Stimulated activated memory B cell treated with anti-CD40 and anti-IgM and Interleukin-4, amounts not matched to agents 10 μg/mL and 1 μg/mL and 100 μg/mL, for 72 hours (primary cell): ENCODE measurements around the gene KCNK5.

Source experiments
- ATAC-seq: fragments of 150-1000 bp; cut with Tn5 transposase; 2 replicates; pipeline ENCODE4 v1.10.0; 2021
- H3K27ac Mint-ChIP-seq: one replicate; pipeline ENCODE4 v1.8.0; 2022; ENCODE audit warnings: mild to moderate bottlenecking, mixed read lengths
- H3K27me3 Mint-ChIP-seq: one replicate; pipeline ENCODE4 v1.8.0; 2022; ENCODE audit warnings: mixed read lengths
- H3K36me3 Mint-ChIP-seq: one replicate; pipeline ENCODE4 v1.8.0; 2022; ENCODE audit warnings: mixed read lengths
- H3K4me1 Mint-ChIP-seq: one replicate; pipeline ENCODE4 v1.8.0; 2022; ENCODE audit warnings: mixed read lengths
- H3K4me3 Mint-ChIP-seq: one replicate; pipeline ENCODE4 v1.8.0; 2022; ENCODE audit warnings: mild to moderate bottlenecking, moderate library complexity, mixed read lengths
- H3K9me3 Mint-ChIP-seq: one replicate; pipeline ENCODE4 v1.8.0; 2022; ENCODE audit warnings: mixed read lengths

The KCNK5 gene

DNA sequence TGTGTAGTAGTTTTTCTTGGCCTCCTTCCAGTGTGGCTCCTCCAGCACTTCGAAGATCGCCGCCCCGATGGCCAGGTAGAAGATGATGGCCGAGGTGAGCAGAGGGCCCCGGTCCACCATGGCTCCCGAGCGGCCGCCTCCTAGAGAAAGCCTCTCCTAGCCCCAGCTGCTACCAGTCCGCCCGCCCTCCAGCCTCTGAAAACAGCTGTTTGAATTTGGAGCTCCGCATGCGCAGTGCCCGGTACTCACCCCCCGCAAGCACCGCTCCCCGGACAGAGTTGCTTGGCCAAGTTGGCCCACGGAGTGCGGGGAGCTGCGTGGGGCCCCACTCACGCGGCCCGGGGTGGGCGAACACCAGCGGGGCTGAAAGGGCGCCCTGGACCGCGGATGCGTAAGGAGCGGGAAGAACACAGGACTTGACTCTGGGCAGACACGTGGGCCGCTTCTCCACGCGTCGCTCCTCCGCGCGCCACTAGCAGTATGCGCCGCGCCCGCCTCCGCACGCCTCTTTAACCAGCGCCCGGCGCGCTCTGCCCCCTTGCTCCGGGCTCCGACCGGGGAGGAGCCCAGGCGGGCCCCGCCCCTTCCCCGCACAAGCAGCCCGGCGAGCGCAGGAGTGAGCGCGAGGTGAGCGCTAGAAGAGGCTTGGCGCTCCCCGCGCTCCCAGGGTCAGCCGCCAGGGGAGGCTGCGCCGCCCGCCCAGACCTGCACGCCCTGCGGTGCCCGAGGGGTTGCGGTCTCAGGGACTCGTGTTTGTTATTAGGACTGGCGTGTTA, at the start of gene KCNK5:
Gene KCNK5, minus strand, starts transcription at position 484 of the 776 bp plus-strand sequence. Its CDS starts 364 bp downstream, at position 120.
- ATAC-seq = peak; percentile 83
- peaks cover 18% of the 10 kb centered on the region for H3K4me1 Mint-ChIP-seq
- H3K27me3 Mint-ChIP-seq = peaks cover 47% of the 10 kb centered on the region
- no peak within 1 kb of the TSS for H3K27ac Mint-ChIP-seq
- H3K4me3 Mint-ChIP-seq = peak within 1 kb of the TSS; percentile 72
- no peaks in the 10 kb centered on the region for H3K9me3 Mint-ChIP-seq
- H3K36me3 Mint-ChIP-seq = no peaks in the 10 kb centered on the region

GRCh38 chr6:39276379-39276995, 47.2 kb upstream of the KCNK5 start:
- no peak for ATAC-seq
- no peaks in the 10 kb centered on the region for H3K4me1 Mint-ChIP-seq
- no peaks in the 10 kb centered on the region for H3K36me3 Mint-ChIP-seq
- H3K27ac Mint-ChIP-seq = no peak overlapping the region
- H3K4me3 Mint-ChIP-seq = no peak overlapping the region
- no peaks in the 10 kb centered on the region for H3K9me3 Mint-ChIP-seq
- H3K27me3 Mint-ChIP-seq = peaks cover 14% of the 10 kb centered on the region

DNA sequence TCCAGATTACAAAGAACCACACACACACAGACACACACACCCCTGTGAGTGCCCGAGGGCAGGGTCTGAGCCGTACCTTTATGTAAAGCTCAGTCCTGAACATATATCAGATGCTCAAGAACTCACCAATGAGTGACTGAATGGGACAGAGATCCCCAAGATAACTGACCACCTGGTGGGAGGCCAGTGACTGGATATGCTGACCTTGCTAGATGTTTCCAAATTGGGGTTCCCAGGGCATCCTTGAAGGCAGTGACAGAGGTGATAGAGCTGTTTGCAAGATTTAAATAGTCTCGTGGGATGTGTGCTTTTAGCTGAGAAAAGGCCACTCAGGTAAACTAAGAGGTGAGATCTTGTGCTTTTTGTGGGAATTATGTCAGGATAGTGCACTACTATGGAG, 45.6 kb upstream of the KCNK5 start:
- Mint-ChIP-seq H3K4me3 (no peak overlapping the region), H3K36me3 (no peaks in the 10 kb centered on the region), H3K27me3 (peaks cover 8% of the 10 kb centered on the region), H3K9me3 (no peaks in the 10 kb centered on the region), H3K4me1 (no peaks in the 10 kb centered on the region), H3K27ac (no peak overlapping the region)
- no peak for ATAC-seq

DNA sequence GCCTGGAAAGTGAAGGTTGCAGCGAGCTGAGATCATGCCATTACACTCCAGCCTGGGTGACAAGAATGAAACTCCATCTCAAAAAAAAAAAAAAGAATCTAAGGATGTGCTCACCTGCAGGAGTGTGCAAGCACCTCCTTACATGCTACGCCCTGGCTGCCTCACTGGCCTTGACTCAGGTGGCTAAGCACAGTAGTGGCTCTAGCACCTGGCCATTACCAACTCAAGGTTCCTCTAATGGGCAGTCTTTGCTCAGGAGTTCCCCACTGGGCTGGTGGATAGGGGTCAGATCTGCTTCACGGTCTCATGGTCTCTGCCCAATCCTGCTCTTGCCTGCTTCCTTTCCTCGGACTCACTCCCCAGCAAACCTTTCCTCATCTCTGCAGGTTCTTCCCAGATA, 45.2 kb upstream of the KCNK5 start:
- Mint-ChIP-seq H3K36me3 (no peaks in the 10 kb centered on the region), H3K27ac (no peak overlapping the region), H3K9me3 (no peaks in the 10 kb centered on the region), H3K4me3 (no peak overlapping the region), H3K27me3 (peaks cover 8% of the 10 kb centered on the region), H3K4me1 (no peaks in the 10 kb centered on the region)
- ATAC-seq = no peak

GRCh38 chr6:39273406-39273821, 44.1 kb upstream of the KCNK5 start:
- Mint-ChIP-seq H3K27ac (no peak overlapping the region), H3K27me3 (peaks cover 8% of the 10 kb centered on the region), H3K36me3 (no peaks in the 10 kb centered on the region), H3K4me1 (no peaks in the 10 kb centered on the region), H3K4me3 (no peak overlapping the region), H3K9me3 (no peaks in the 10 kb centered on the region)
- ATAC-seq = no peak

- Mint-ChIP-seq H3K4me1 (no peaks in the 10 kb centered on the region), H3K9me3 (no peaks in the 10 kb centered on the region), H3K27me3 (peaks cover 8% of the 10 kb centered on the region), H3K36me3 (no peaks in the 10 kb centered on the region), H3K27ac (no peak overlapping the region), H3K4me3 (no peak overlapping the region)
- no peak for ATAC-seq
These were observed 40.7 kb upstream of the KCNK5 start for GRCh38 chr6:39269961-39270360.

- Mint-ChIP-seq H3K9me3 (no peaks in the 10 kb centered on the region), H3K36me3 (no peaks in the 10 kb centered on the region), H3K4me1 (no peaks in the 10 kb centered on the region), H3K27ac (no peak overlapping the region), H3K4me3 (no peak overlapping the region), H3K27me3 (peaks cover 5% of the 10 kb centered on the region)
- ATAC-seq = no peak
These were observed 39.4 kb upstream of the KCNK5 start for GRCh38 chr6:39268721-39269120.

DNA sequence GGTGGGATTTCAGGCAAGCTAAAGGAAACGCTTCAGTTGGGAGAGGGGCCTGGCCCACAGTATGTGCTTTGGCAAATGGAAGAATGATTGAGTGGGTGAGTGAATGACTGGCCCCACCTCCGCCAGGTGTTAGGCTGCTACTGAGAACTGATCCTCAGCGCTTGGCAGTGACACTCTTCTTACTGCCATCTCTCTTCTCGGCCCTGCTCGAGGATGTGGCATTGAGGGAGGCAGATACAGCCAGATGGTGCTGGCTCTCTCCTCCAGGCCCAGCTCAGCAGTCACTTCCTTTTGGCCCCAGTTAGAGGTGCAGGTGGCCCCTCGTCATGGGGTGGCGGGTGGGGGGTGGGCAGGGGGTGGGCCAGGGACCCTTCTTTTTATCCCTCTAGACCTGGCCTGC, 38.9 kb upstream of the KCNK5 start:
- Mint-ChIP-seq H3K27ac (no peak overlapping the region), H3K9me3 (no peaks in the 10 kb centered on the region), H3K27me3 (no peaks in the 10 kb centered on the region), H3K4me3 (no peak overlapping the region), H3K36me3 (no peaks in the 10 kb centered on the region), H3K4me1 (no peaks in the 10 kb centered on the region)
- no peak for ATAC-seq

DNA sequence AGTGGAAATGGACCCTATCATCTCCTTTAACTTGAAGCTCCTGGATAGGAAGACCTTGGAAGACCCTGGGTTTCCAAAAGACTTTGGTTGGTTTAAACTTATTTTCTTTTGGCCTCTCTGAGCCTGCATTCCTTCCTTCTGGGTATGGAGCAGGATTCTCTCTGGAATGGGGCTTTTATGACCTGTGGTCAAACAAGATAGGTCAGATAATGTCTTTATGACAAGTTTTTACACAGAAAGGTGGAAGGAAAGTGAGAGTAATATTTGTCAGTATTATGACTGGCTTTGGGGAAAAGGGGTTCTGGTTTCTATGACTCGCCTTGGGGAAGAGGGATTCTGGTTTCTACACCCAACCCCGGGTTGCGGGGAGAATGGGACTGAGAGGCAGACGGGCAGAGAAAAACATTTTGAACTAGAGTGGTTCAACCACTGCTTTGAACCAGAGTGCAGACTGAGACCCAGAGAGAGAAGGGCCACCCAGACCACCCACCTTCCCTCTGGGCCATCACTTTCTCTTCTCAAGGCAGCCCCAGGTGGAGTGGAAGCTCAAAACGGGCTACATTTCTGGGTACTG, 37.6 kb upstream of the KCNK5 start:
- no peaks in the 10 kb centered on the region for H3K36me3 Mint-ChIP-seq
- H3K27me3 Mint-ChIP-seq = peaks cover 6% of the 10 kb centered on the region
- no peaks in the 10 kb centered on the region for H3K4me1 Mint-ChIP-seq
- no peak overlapping the region for H3K27ac Mint-ChIP-seq
- no peak overlapping the region for H3K4me3 Mint-ChIP-seq
- H3K9me3 Mint-ChIP-seq = no peaks in the 10 kb centered on the region
- ATAC-seq = no peak

GRCh38 chr6:39266375-39266774, 37.1 kb upstream of the KCNK5 start:
- ATAC-seq = no peak
- Mint-ChIP-seq H3K36me3 (no peaks in the 10 kb centered on the region), H3K9me3 (no peaks in the 10 kb centered on the region), H3K4me3 (no peak overlapping the region), H3K27me3 (peaks cover 11% of the 10 kb centered on the region), H3K4me1 (no peaks in the 10 kb centered on the region), H3K27ac (no peak overlapping the region)

- Mint-ChIP-seq H3K4me3 (no peak overlapping the region), H3K27ac (no peak overlapping the region), H3K9me3 (no peaks in the 10 kb centered on the region), H3K36me3 (no peaks in the 10 kb centered on the region), H3K27me3 (peaks cover 40% of the 10 kb centered on the region), H3K4me1 (no peaks in the 10 kb centered on the region)
- ATAC-seq = no peak
These were observed 34.2 kb upstream of the KCNK5 start for GRCh38 chr6:39263303-39264037.

GRCh38 chr6:39261751-39262150, 32.5 kb upstream of the KCNK5 start:
- peaks cover 53% of the 10 kb centered on the region for H3K27me3 Mint-ChIP-seq
- no peak overlapping the region for H3K27ac Mint-ChIP-seq
- H3K36me3 Mint-ChIP-seq = no peaks in the 10 kb centered on the region
- H3K9me3 Mint-ChIP-seq = no peaks in the 10 kb centered on the region
- no peak for ATAC-seq
- H3K4me1 Mint-ChIP-seq = no peaks in the 10 kb centered on the region
- H3K4me3 Mint-ChIP-seq = no peak overlapping the region

DNA sequence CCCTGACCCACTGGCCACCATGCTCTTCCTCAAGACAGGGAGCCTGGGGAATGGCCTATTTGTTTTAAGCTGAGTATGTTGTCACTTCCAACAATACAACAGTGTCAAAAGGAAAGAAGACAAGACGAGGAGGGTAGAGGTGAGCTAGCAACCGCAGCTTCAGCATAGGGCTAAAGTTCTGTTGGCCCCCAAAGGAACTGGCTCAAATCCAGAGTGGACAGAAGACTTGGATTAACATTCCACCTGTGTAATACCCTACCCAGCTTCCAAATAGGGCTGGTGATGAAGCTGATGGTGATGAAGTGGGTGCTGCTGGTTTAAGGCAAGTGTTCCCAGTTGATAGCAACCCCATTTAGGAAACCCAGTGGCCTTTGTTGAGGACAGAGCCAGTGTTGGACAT, 31.7 kb upstream of the KCNK5 start:
- ATAC-seq = no peak
- no peak overlapping the region for H3K4me3 Mint-ChIP-seq
- no peaks in the 10 kb centered on the region for H3K9me3 Mint-ChIP-seq
- peaks cover 53% of the 10 kb centered on the region for H3K27me3 Mint-ChIP-seq
- H3K27ac Mint-ChIP-seq = no peak overlapping the region
- H3K36me3 Mint-ChIP-seq = no peaks in the 10 kb centered on the region
- H3K4me1 Mint-ChIP-seq = no peaks in the 10 kb centered on the region

- H3K4me1 Mint-ChIP-seq = no peaks in the 10 kb centered on the region
- no peak overlapping the region for H3K27ac Mint-ChIP-seq
- no peak for ATAC-seq
- no peak overlapping the region for H3K4me3 Mint-ChIP-seq
- no peaks in the 10 kb centered on the region for H3K9me3 Mint-ChIP-seq
- H3K27me3 Mint-ChIP-seq = peaks cover 53% of the 10 kb centered on the region
- H3K36me3 Mint-ChIP-seq = no peaks in the 10 kb centered on the region
These were observed 31.2 kb upstream of the KCNK5 start for GRCh38 chr6:39260456-39260855.

DNA sequence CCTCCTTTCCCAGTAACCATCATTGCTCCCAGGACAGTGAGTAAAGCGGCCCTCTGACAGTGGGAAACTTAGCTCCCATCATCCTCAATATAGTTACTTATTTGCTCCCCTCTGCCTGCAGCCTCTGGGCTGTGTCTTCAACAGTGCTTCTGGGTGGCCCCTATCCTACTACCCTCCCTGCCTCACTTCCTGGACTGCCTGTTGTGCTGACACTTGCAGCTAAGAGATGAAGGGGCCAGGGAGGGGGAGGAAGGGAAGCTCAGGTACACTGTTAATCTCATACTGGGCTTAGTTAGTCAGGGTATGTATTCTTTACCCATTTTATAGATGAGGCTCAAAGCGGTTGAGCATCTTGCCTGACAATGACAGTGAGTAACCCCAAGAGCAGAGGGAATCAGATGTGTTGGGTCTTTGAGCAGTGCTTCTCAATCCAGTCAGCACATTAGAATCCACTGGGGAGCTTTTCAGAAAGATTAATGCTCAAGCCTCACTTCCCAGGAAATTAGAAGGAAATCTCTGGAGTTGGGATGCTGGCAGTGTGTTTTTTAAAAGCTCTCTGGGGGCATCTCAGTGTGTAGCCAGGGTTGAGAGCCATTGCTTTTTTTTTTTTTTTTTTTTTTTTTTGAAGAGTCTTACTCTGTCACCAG, 27.1 kb upstream of the KCNK5 start:
- Mint-ChIP-seq H3K27ac (no peak overlapping the region), H3K27me3 (peaks cover 69% of the 10 kb centered on the region), H3K4me1 (no peaks in the 10 kb centered on the region), H3K36me3 (no peaks in the 10 kb centered on the region), H3K9me3 (peaks cover 6% of the 10 kb centered on the region), H3K4me3 (no peak overlapping the region)
- no peak for ATAC-seq
